PFSK-1 (cell line): ENCODE data around the gene TANGO6.

Experiments
- POLR2AphosphoS5 ChIP-seq: IDR thresholded peaks from 2 replicates; pipeline ENCODE4 v1.6.1; 2012; ENCODE audit warnings: low read depth, mild to moderate bottlenecking, control low read depth, low read length, moderate library complexity
- TF ChIP-seq, protein P1 (sequence below), 2 experiments: IDR thresholded peaks; 2 replicates each; pipeline versions ENCODE4 v1.6.1 to v1.8.0; 2011 to 2012; ENCODE audit warnings: low read depth in 2 of 2, low read length in 2 of 2, control low read depth in 1 of 2, inconsistent platforms in 1 of 2, mild to moderate bottlenecking in 1 of 2, moderate library complexity in 1 of 2; ENCODE audit not compliant: insufficient read depth in 1 of 2

DNA sequence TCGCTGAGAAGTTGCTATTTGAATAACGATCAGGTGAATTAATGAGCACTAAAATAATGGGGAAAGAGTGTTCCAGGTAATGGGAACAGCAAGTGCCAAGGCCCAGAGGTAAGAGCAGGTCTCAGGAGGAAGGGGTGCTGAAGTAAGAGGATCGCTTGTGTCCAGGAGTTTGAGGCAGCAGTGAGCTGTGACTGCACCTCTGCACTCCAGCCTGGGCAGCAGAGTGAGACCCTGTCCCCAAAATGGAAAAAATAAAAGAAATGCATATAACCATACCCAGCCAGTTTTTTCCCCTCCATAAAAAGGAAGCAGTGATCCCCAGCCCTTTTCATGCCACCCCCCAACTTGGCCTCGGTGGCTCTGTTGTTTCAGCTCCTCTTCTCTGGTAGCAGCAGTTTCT, 245.4 kb downstream of the TANGO6 start:
- TF ChIP-seq POLR2AphosphoS5 = no peak
- TF ChIP-seq, protein P1, sequence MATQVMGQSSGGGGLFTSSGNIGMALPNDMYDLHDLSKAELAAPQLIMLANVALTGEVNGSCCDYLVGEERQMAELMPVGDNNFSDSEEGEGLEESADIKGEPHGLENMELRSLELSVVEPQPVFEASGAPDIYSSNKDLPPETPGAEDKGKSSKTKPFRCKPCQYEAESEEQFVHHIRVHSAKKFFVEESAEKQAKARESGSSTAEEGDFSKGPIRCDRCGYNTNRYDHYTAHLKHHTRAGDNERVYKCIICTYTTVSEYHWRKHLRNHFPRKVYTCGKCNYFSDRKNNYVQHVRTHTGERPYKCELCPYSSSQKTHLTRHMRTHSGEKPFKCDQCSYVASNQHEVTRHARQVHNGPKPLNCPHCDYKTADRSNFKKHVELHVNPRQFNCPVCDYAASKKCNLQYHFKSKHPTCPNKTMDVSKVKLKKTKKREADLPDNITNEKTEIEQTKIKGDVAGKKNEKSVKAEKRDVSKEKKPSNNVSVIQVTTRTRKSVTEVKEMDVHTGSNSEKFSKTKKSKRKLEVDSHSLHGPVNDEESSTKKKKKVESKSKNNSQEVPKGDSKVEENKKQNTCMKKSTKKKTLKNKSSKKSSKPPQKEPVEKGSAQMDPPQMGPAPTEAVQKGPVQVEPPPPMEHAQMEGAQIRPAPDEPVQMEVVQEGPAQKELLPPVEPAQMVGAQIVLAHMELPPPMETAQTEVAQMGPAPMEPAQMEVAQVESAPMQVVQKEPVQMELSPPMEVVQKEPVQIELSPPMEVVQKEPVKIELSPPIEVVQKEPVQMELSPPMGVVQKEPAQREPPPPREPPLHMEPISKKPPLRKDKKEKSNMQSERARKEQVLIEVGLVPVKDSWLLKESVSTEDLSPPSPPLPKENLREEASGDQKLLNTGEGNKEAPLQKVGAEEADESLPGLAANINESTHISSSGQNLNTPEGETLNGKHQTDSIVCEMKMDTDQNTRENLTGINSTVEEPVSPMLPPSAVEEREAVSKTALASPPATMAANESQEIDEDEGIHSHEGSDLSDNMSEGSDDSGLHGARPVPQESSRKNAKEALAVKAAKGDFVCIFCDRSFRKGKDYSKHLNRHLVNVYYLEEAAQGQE (IDR thresholded peaks at IDR 0.05; ENCODE audit: insufficient read depth in 1 of 2, low read depth in 2 of 2, low read length in 2 of 2) = no peak
